GM19240 (cell line): Measurements from ENCODE around the gene SLIT1.
"Not testable (repeated sequence)": the region's sequence is repeated elsewhere in the genome, so short reads cannot be mapped to it uniquely, and the experiment has no call there.

Experiments
- DNase-seq: peaks from one replicate; pipeline ENCODE4 v3.0.0; 2011; ENCODE audit warnings: low spot score; ENCODE audit not compliant: insufficient read length

Gene SLIT1

GRCh38 chr10:97047083-97047736 is 138.5 kb downstream of the SLIT1 start:
- DNase-seq = no peak

- no peak for DNase-seq
These were observed 139.2 kb downstream of the SLIT1 start for GRCh38 chr10:97046456-97047082.

GRCh38 chr10:97043563-97043855 is 142.2 kb downstream of the SLIT1 start:
- no peak for DNase-seq

GRCh38 chr10:97042716-97043562 is 142.8 kb downstream of the SLIT1 start:
- DNase-seq = no peak

GRCh38 chr10:97042081-97042480 is 143.7 kb downstream of the SLIT1 start:
- DNase-seq = no peak

GRCh38 chr10:97040706-97041105 is 145.1 kb downstream of the SLIT1 start:
- DNase-seq = no peak

GRCh38 chr10:97040248-97040584 is 145.5 kb downstream of the SLIT1 start:
- DNase-seq = no peak

GRCh38 chr10:97039538-97040247 is 146.1 kb downstream of the SLIT1 start:
- DNase-seq = no peak

GRCh38 chr10:97038688-97039087 is 147.1 kb downstream of the SLIT1 start:
- no peak for DNase-seq

- DNase-seq = peak; percentile 86
These were observed 148.1 kb downstream of the SLIT1 start for GRCh38 chr10:97037365-97038361.

- DNase-seq = no peak
These were observed 150.6 kb downstream of the SLIT1 start for GRCh38 chr10:97034958-97035769.

GRCh38 chr10:97034301-97034700 is 151.5 kb downstream of the SLIT1 start:
- DNase-seq = no peak

GRCh38 chr10:97033841-97034240 is 151.9 kb downstream of the SLIT1 start:
- not testable (repeated sequence) for DNase-seq

GRCh38 chr10:97032624-97033023 is 153.1 kb downstream of the SLIT1 start:
- no peak for DNase-seq

- DNase-seq = no peak
These were observed 154.3 kb downstream of the SLIT1 start for GRCh38 chr10:97031459-97031858.

- DNase-seq = no peak
These were observed 154.9 kb downstream of the SLIT1 start for GRCh38 chr10:97030894-97031293.

GRCh38 chr10:97029271-97029670 is 156.5 kb downstream of the SLIT1 start:
- no peak for DNase-seq

GRCh38 chr10:97028832-97029178 is 157.0 kb downstream of the SLIT1 start:
- no peak for DNase-seq

- no peak for DNase-seq
These were observed 157.5 kb downstream of the SLIT1 start for GRCh38 chr10:97028126-97028831.
